Activated effector memory CD4-positive, alpha-beta T cell treated with anti-CD3 and anti-CD28 coated beads, Interleukin-2, amount 50 U/mL, for 16 hours (primary cell): ENCODE measurements around the gene REST.
"Not testable (repeated sequence)": the region's sequence is repeated elsewhere in the genome, so short reads cannot be mapped to it uniquely, and the experiment has no call there.

Source experiments
- DNase-seq: peaks from one replicate; pipeline ENCODE4 v3.0.0-alpha.2; 2020

The REST gene

DNA sequence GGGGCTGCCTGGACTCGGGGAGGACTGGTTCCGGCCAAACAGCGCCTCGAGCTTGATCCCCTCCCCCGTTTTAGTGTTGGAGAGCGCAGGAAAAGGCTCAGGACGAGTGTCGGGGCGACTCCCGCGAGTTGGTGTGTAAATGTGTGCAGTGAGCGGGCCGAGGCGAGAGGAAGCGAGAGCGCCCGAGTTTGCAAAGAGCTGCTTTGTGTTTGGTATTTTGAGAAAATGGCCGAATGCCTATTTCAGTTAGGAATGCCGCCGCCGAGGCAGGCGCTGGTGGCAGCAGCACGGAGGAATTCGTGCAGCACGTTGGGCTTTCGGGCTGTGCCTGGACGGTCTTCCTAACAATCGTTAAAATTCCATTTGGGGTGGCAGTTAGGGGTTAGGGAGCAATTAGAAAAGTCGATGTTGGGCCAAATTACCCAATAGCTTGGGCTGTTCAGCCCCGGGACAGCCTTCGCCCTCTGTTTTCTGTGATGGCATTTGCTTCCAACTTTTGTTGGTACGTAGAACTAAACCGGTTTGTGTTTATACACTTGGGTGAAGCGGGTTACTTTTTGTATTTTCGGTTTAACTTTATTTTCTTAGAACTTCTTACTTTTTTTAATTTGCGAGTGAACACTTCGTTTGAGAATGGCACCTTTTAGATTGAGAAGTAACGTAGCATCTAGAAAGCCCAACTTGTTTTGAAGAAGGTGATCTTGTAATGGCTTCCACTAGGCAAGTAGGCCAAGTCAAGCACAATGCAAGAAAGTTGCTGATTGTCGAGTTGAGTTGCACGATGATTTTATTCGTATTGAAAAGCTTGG lies 1.6 kb downstream of the REST start:
- no peak for DNase-seq

- DNase-seq = no peak
Measured at GRCh38 chr4:56910172-56910967, 2.7 kb downstream of the REST start.

GRCh38 chr4:56914336-56914735 lies 6.6 kb downstream of the REST start:
- no peak for DNase-seq

- not testable (repeated sequence) for DNase-seq
Measured at GRCh38 chr4:56914977-56915376, 7.3 kb downstream of the REST start.

GRCh38 chr4:56927196-56927595 lies 19.5 kb downstream of the REST start:
- no peak for DNase-seq

DNA sequence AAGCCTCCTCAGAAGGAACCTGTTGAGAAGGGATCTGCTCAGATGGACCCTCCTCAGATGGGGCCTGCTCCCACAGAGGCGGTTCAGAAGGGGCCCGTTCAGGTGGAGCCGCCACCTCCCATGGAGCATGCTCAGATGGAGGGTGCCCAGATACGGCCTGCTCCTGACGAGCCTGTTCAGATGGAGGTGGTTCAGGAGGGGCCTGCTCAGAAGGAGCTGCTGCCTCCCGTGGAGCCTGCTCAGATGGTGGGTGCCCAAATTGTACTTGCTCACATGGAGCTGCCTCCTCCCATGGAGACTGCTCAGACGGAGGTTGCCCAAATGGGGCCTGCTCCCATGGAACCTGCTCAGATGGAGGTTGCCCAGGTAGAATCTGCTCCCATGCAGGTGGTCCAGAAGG lies 22.9 kb downstream of the REST start:
- DNase-seq = no peak

DNA sequence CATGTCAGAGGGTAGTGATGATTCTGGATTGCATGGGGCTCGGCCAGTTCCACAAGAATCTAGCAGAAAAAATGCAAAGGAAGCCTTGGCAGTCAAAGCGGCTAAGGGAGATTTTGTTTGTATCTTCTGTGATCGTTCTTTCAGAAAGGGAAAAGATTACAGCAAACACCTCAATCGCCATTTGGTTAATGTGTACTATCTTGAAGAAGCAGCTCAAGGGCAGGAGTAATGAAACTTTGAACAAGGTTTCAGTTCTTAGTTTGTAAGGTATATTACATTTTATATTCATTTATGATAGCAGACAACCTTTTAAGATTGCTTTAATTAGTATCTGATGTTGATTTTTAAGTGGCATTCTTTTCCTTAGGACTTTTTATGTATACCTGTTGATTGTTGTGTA lies 24.2 kb downstream of the REST start:
- DNase-seq = no peak

DNA sequence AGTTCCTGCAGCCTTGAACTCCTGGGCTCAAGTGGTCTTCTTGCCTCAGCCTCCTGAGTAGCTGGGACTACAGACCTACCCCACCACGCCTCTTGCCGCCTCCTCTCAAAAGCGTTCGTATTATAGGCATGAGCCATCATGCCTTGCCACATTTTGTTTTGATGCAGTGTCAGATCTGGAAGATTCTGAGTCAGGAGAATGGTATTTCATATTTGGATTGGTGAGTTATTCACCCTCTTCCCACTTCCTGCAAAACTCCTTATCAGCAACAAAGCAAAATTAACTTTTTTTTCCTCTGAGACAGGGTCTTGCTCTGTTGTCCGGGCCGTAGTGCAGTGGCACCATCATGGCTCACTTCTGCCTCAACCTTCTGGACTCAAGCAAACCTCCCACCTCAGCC lies 29.6 kb downstream of the REST start:
- DNase-seq = no peak

GRCh38 chr4:56939826-56940225 lies 32.1 kb downstream of the REST start:
- not testable (repeated sequence) for DNase-seq

DNA sequence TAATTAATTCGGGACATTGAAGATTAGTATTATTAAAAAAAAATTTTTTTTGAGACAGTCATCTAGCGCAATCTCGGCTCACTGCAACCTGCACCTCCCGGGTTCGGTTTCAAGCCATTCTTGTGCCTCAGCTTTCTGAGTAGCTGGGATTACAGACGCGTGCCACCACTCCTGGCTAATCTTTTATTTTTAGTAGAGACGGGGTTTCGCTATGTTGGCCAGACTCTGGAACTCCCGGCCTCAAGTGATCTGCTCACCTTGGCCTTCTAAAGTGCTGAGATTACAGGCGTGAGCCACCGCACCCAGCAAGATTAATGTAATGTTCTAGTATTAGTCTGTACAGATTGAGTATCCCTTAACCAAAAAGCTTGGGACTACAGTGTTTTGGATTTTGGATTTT lies 32.7 kb downstream of the REST start:
- no peak for DNase-seq

DNA sequence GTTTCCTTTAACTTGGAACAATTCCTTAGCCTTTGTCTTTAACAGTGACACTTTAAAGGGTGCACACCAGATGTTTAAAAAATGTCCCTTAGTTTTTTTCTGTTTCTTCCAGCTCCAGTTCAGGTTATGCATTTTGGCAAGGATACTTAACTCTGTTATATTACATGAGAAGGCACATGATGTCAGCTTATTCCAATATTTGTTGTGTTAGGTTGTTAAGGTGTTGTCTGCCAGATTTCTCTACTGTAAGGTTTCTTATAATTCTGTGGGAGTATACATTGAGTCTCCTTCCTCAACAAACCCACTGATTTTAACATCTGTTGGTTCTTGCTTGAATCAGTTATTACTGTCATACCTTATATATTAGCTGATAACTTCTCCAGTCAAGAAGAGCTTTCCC lies 33.3 kb downstream of the REST start:
- DNase-seq = no peak

DNA sequence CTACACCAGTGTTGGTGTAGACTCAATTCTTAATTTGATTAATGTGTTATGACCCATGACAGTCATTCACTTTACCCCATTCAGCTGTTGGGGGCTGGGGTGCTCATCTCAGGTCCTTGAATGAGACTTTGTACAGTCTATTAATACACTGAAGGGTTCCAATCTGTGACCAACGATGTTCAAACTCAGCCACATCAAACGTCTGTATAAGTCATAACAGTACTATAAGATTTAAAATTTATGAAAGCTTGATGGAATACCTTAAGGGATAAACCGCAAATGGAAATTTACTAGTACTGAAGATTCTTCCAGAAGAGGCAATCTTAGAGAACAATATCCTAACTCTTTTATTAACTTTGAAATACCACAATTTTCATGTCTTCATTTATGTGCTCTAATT lies 33.7 kb downstream of the REST start:
- no peak for DNase-seq

- no peak for DNase-seq
Measured at GRCh38 chr4:56953680-56954520, 46.2 kb downstream of the REST start.

GRCh38 chr4:56958111-56958517 lies 50.4 kb downstream of the REST start:
- no peak for DNase-seq

DNA sequence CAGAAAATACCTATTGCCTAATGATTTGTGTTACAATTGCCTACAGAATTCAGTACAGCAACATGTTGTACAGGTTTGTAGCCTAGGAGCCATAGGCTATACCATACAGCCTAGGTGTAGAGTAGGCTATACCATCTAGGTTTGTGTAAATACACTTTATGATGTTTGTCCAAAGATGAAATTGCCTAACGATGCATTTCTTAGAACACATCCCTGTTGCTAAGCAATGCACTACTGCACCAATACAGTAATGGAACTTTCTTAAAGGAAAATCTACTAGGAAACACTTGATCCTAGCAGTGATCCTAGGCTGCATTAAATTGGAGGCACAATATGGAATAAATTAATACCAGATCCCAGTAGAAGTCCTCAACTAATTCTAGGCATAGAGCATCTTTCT lies 51.4 kb downstream of the REST start:
- no peak for DNase-seq

DNA sequence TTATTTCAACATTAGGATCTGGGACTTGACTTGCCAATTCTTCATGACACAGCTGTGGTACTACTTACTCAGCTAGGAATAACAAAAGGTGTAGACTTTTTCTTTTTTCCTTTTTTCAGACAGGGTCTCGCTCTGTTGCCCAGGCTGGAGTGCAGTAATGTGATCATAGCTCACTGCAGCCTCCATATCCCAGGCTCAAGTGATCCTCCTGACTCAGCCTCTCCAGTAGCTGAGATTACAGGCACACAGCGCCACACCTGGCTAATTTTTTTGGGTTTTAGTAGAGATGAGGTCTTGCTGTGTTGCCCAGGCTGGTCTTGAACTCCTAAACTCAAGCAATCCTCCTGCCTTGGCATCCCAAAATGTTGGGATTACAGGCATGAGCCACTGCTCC lies 53.4 kb downstream of the REST start:
- no peak for DNase-seq

DNA sequence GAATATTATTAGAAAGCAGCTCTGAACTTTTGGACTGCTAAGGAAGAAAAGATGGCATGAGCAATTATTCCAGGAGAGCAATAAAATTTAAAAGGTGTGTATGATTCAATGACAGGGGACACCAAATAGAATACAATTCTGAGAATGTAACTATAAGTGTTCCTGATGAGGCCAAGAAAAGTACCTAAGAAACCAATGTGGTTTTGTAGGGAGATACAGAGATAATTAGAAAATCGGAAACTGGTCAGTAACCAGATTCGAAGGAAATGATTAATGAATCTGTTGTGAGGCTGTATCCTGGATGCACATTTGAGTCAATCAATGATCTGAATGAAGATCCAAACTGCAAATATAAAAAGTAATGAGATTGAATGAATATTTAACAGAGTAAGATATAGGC lies 63.7 kb downstream of the REST start:
- no peak for DNase-seq

- DNase-seq = no peak
Measured at GRCh38 chr4:56972389-56972788, 64.7 kb downstream of the REST start.

- no peak for DNase-seq
Measured at GRCh38 chr4:56972809-56973208, 65.1 kb downstream of the REST start.

- DNase-seq = no peak
Measured at GRCh38 chr4:56973336-56973735, 65.6 kb downstream of the REST start.

DNA sequence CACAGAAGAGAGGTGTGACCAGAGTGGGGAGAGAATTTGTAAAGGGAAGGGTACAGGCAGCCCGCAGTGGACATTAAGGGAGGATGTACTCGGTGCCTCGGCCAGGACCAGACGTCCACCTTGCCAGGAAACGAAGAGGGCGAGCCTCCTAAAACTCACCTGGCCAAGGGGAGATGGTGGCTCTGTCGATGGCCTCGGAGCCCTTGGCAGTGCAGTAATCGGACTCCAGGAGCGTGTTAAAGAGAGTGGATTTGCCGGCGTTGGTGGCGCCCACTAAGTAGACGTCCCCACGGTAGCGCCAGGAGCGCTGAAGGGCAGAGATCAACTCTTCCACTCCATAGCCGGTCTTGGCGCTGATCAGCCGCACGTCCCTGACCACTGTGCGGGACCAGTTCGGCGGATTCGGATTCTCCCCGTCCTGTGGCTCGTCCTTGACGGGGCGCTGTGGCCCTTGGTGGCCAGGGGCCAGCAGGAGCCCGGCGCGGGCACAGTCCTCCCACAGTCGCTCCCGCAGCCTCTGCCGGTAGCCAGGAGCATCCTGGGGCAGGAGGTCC lies 68.7 kb downstream of the REST start:
- DNase-seq = no peak

DNA sequence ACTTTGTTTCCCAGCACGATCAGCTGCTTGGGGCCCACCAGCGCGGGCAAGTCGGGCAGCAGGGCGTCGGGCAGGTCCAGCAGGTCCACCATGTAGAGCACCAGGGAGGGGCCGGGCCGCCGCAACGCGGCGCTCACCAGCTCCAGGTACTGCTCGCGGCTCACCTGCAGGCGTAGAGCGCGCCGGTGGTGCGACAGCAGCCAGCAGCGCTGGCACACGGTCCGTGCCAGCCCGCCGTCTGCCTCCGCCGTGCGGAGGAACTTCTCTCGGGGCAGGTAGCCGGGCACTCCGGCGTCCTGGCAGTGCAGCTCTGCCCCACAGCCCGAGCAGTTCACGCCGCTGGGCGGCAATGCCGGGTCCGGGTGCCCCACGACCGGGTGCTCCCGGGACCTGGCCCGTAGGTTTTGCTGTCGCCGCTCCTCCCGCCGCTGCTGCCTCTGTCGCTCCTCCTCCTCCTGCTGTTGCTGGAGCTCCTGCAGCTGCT lies 69.2 kb downstream of the REST start:
- peak; percentile 86 for DNase-seq
